Activated T-cell treated with anti-CD3 and anti-CD28 coated beads for 4 hours (primary cell): ENCODE results near the gene BEND7.
"Not testable (repeated sequence)": the region's sequence is repeated elsewhere in the genome, so short reads cannot be mapped to it uniquely, and the experiment has no call there.

Experiments used
- DNase-seq: peaks from one replicate; pipeline ENCODE4 v3.0.0-alpha.2; 2020

The BEND7 gene

GRCh38 chr10:13417459-13418126 lies 111.2 kb downstream of the BEND7 start:
- no peak for DNase-seq

GRCh38 chr10:13416760-13417159 lies 112.1 kb downstream of the BEND7 start:
- no peak for DNase-seq

- DNase-seq, result no peak
These were observed 114.0 kb downstream of the BEND7 start for GRCh38 chr10:13414855-13415254.

- DNase-seq, result no peak
These were observed 114.7 kb downstream of the BEND7 start for GRCh38 chr10:13414137-13414536.

- DNase-seq, result no peak
These were observed 115.9 kb downstream of the BEND7 start for GRCh38 chr10:13412894-13413293.

GRCh38 chr10:13404791-13405190 lies 124.0 kb downstream of the BEND7 start:
- DNase-seq, result no peak

GRCh38 chr10:13404305-13404759 lies 124.5 kb downstream of the BEND7 start:
- DNase-seq, result no peak

GRCh38 chr10:13403426-13403825 lies 125.4 kb downstream of the BEND7 start:
- DNase-seq, result not testable (repeated sequence)

GRCh38 chr10:13402021-13402420 lies 126.8 kb downstream of the BEND7 start:
- no peak for DNase-seq

GRCh38 chr10:13401142-13401541 lies 127.7 kb downstream of the BEND7 start:
- DNase-seq, result no peak

- no peak for DNase-seq
These were observed 128.4 kb downstream of the BEND7 start for GRCh38 chr10:13400196-13400965.

- no peak for DNase-seq
These were observed 129.1 kb downstream of the BEND7 start for GRCh38 chr10:13399752-13400151.

- DNase-seq, result no peak
These were observed 129.6 kb downstream of the BEND7 start for GRCh38 chr10:13399236-13399635.

- no peak for DNase-seq
These were observed 131.8 kb downstream of the BEND7 start for GRCh38 chr10:13397052-13397451.

- DNase-seq, result no peak
These were observed 132.4 kb downstream of the BEND7 start for GRCh38 chr10:13396369-13396768.

- no peak for DNase-seq
These were observed 133.3 kb downstream of the BEND7 start for GRCh38 chr10:13395540-13395939.

- DNase-seq, result no peak
These were observed 135.2 kb downstream of the BEND7 start for GRCh38 chr10:13393640-13394039.

GRCh38 chr10:13392701-13393100 lies 136.1 kb downstream of the BEND7 start:
- DNase-seq, result no peak
